Measurements from ENCODE around the gene SEC31A.

Gene SEC31A

DNA sequence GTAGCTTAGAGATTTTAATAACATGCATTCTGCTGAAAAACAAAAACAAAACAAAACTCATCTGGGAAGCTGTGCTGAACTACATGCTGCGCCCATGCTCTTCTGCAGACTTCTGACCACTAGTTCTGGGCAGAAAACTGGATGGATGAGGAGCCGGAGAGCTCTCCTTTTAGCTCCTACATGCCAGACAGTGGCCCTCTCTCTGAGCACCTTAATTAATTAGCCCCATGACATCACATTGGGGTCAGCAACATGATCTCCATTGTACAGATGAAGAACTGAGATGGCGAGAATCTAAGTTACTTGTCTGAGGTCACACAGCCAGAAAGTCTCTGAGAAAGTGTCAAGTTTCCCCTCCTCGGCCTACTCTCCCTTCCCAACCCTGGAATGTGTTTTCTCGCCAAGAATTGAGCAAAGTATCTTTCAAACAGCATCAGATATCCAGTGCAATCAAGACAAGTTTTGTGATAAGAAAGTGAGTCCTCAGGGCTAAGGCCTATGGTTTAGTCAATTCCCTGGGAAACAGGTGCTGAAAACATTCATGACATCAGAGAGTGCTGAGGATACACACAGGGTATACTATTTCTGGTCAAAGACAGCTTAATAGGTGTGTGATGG, 113.9 kb downstream of the SEC31A start:
- Histone ChIP-seq H3K9ac (no peak overlapping the region), H3K27me3 (ENCODE audit: insufficient read depth, low read depth) (no peaks in the 10 kb centered on the region), H3K79me2 (ENCODE audit: insufficient read depth, low read depth) (peaks cover 14% of the 10 kb centered on the region; the same call in 1 of the 2 replicates), H3K4me3 (IDR thresholded peaks at IDR 0.05; ENCODE audit: insufficient read depth, low read depth, low read length) (no peak overlapping the region), H4K20me1 (ENCODE audit: insufficient read depth) (no peaks in the 10 kb centered on the region), H3K36me3 (ENCODE audit: insufficient read depth) (no peaks in the 10 kb centered on the region), H2AFZ (ENCODE audit: low read depth) (no peak overlapping the region), H3K4me1 (ENCODE audit: low read depth, poor library complexity, severe bottlenecking) (peaks cover 39% of the 10 kb centered on the region), H3K4me2 (no peak overlapping the region), H3K27ac (no peak overlapping the region)
- TF ChIP-seq, protein P1, sequence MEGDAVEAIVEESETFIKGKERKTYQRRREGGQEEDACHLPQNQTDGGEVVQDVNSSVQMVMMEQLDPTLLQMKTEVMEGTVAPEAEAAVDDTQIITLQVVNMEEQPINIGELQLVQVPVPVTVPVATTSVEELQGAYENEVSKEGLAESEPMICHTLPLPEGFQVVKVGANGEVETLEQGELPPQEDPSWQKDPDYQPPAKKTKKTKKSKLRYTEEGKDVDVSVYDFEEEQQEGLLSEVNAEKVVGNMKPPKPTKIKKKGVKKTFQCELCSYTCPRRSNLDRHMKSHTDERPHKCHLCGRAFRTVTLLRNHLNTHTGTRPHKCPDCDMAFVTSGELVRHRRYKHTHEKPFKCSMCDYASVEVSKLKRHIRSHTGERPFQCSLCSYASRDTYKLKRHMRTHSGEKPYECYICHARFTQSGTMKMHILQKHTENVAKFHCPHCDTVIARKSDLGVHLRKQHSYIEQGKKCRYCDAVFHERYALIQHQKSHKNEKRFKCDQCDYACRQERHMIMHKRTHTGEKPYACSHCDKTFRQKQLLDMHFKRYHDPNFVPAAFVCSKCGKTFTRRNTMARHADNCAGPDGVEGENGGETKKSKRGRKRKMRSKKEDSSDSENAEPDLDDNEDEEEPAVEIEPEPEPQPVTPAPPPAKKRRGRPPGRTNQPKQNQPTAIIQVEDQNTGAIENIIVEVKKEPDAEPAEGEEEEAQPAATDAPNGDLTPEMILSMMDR (conservative IDR thresholded peaks at IDR 0.05; ENCODE audit: low read depth, low read length) = no peak

DNA sequence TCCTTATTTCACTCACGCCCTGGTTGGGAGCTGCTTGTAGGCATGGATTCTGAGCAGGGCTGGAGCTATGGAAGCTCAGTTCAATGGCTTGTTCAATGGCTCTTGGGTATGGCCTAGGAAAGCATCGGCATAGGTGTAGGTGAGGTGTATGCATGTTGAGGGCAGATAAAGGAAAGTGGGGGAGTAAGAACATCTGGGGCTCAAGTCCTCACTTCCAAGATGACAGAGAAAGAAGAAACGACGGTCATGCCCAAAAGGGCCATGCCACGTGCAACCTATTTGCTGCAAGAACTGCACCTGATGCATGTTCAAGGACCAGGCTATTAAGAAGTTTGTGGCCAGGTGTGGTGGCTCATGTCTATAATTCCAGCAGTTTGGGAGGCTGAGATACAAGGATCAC, 115.7 kb downstream of the SEC31A start:
- no peaks in the 10 kb centered on the region for H4K20me1 ChIP-seq (ENCODE audit: insufficient read depth)
- no peak overlapping the region for H3K27ac ChIP-seq
- H3K36me3 ChIP-seq (ENCODE audit: insufficient read depth) = no peaks in the 10 kb centered on the region
- H2AFZ ChIP-seq (ENCODE audit: low read depth) = no peak overlapping the region
- no peak overlapping the region for H3K9ac ChIP-seq
- TF ChIP-seq, protein P1 (conservative IDR thresholded peaks at IDR 0.05; ENCODE audit: low read depth, low read length) = no peak
- peaks cover 21% of the 10 kb centered on the region for H3K4me1 ChIP-seq (ENCODE audit: low read depth, poor library complexity, severe bottlenecking)
- no peaks in the 10 kb centered on the region for H3K27me3 ChIP-seq (ENCODE audit: insufficient read depth, low read depth)
- peaks cover 14% of the 10 kb centered on the region; the same call in 1 of the 2 replicates for H3K79me2 ChIP-seq (ENCODE audit: insufficient read depth, low read depth)
- H3K4me2 ChIP-seq = no peak overlapping the region
- no peak overlapping the region for H3K4me3 ChIP-seq (IDR thresholded peaks at IDR 0.05; ENCODE audit: insufficient read depth, low read depth, low read length)

DNA sequence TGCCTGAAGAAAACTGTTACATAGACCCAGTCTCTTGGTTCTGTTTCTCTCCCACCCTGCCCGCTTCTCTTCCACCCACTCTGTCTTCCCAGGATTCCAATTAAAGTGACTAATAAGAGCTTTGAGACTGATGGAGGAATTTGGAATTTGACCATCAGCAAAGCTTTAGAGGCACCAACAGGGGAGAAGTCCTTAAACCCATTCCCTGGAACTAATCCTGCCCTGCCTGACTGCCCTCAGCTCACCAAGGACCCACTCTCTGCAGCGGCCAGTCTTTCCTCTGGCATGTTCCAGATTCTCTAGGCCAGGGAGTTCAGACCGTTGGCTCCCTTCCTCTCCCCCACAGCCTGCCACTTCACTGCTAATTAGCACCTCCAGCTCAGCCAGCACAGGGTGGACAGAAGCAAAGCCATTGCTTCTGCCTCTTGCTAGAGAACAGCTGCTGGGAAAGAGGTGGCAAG, 116.2 kb downstream of the SEC31A start:
- Histone ChIP-seq H3K36me3 (ENCODE audit: insufficient read depth) (no peaks in the 10 kb centered on the region), H3K27me3 (ENCODE audit: insufficient read depth, low read depth) (no peaks in the 10 kb centered on the region), H3K4me2 (no peak overlapping the region), H2AFZ (ENCODE audit: low read depth) (no peak overlapping the region), H3K4me3 (IDR thresholded peaks at IDR 0.05; ENCODE audit: insufficient read depth, low read depth, low read length) (no peak overlapping the region), H3K27ac (no peak overlapping the region), H4K20me1 (ENCODE audit: insufficient read depth) (no peaks in the 10 kb centered on the region), H3K79me2 (ENCODE audit: insufficient read depth, low read depth) (peaks cover 14% of the 10 kb centered on the region; the same call in 1 of the 2 replicates), H3K9ac (no peak overlapping the region), H3K4me1 (ENCODE audit: low read depth, poor library complexity, severe bottlenecking) (peaks cover 16% of the 10 kb centered on the region)
- TF ChIP-seq, protein P1 (conservative IDR thresholded peaks at IDR 0.05; ENCODE audit: low read depth, low read length) = no peak

DNA sequence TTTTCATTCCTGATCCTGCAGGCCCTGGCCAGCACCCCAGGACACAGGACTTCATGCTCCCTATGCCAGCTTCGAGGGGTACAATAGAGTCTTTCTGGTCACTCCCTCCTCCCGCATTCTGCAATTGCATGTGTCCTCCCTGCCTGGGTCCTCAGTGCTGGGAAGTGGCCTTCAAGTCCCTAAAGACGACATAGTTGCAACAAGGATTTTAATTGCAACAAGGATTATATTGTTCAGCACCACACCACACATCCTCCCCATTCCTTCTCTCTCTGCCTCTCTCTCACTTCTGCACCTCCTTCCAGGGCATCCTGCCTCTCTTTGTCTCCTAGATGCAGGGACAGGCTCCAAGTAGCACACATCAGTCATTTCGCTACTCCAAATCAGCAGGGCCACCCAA, 117.9 kb downstream of the SEC31A start:
- no peak overlapping the region for H3K4me2 ChIP-seq
- no peaks in the 10 kb centered on the region for H3K27me3 ChIP-seq (ENCODE audit: insufficient read depth, low read depth)
- no peaks in the 10 kb centered on the region for H3K4me1 ChIP-seq (ENCODE audit: low read depth, poor library complexity, severe bottlenecking)
- TF ChIP-seq, protein P1 (conservative IDR thresholded peaks at IDR 0.05; ENCODE audit: low read depth, low read length) = no peak
- no peaks in the 10 kb centered on the region for H4K20me1 ChIP-seq (ENCODE audit: insufficient read depth)
- H3K9ac ChIP-seq = no peak overlapping the region
- H3K27ac ChIP-seq = no peak overlapping the region
- no peaks in the 10 kb centered on the region for H3K36me3 ChIP-seq (ENCODE audit: insufficient read depth)
- 0 out of 2 replicates have a peak, but pooled peaks cover 5% of the 10 kb centered on the region for H3K79me2 ChIP-seq (ENCODE audit: insufficient read depth, low read depth)
- H2AFZ ChIP-seq (ENCODE audit: low read depth) = no peak overlapping the region
- no peak overlapping the region for H3K4me3 ChIP-seq (IDR thresholded peaks at IDR 0.05; ENCODE audit: insufficient read depth, low read depth, low read length)

Measured in KMS-11 (cell line).